ENCODE data around the gene MX1. TPM values are rescaled to one million over a fixed set of nuclear protein-coding genes. Genes with fewer than 3 reads are reported as not detected.

The MX1 gene
- total RNA-seq, 1 experiment from 2014 or later: 1.2 TPM

DNA sequence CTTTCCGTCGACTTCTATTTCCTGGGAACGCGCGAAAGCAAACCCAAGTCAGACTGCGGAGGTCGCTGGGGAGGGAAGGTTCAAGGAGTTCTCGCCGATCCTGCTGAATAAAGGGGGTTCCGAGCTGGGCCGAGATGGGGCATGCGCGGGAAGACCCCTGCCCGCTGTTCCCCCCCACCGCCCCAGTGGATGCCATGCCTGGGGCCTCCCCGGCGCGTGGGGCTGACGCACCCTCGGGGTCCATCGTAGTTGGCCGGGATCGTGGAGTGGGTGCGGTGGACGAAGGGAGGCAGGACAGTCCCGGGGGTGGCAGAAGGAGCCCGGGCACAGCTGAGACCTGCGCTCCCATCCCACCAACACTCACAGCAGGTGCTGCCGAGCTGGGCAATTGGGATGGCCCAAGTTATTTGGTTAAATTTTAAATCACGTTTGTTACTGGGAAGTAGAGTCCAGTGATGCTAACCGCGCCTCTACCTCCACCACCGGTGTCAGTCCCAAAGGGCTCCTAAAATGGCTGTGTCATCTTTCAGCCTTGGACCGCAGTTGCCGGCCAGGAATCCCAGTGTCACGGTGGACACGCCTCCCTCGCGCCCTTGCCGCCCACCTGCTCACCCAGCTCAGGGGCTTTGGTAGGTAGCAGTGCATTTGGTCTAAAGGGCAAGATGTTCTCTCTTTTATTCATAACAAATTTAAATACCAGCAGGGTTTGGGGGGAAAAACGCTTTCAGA lies 801 bp downstream of the MX1 start:
- peak overlapping the region; percentile 39 for H3K4me3 ChIP-seq (ENCODE audit: low read depth, low read length, poor library complexity, severe bottlenecking)
- H3K27ac ChIP-seq (ENCODE audit: low read depth, low read length, poor library complexity, severe bottlenecking): no peak overlapping the region
- H3K9me3 ChIP-seq (ENCODE audit: low read depth, low read length, poor library complexity, severe bottlenecking): no peaks in the 10 kb centered on the region
- H3K4me1 ChIP-seq (ENCODE audit: insufficient read depth, low read length, poor library complexity, severe bottlenecking): no peaks in the 10 kb centered on the region
- no peak for TF ChIP-seq EZH2 (IDR thresholded peaks at IDR 0.05; ENCODE audit: borderline replicate concordance, low read depth, low read length, poor library complexity, severe bottlenecking)
- BruUV-seq (replicated peaks): no TSS peak
- POLR2A ChIA-PET (ENCODE audit: low non-redundant PET): no interaction called here
- CTCF ChIA-PET: no interaction called here
- H3K36me3 ChIP-seq (ENCODE audit: insufficient read depth, low read length, poor library complexity, severe bottlenecking): no peaks in the 10 kb centered on the region
- peaks cover 15% of the 10 kb centered on the region for H3K27me3 ChIP-seq (replicated peaks; ENCODE audit: insufficient read depth, low read depth, low read length, poor library complexity)
- intact Hi-C loops (cut with micrococcal nuclease; ENCODE audit: unreplicated experiment): no loop called here
- DNase-seq (ENCODE audit: low spot score): no peak

DNA sequence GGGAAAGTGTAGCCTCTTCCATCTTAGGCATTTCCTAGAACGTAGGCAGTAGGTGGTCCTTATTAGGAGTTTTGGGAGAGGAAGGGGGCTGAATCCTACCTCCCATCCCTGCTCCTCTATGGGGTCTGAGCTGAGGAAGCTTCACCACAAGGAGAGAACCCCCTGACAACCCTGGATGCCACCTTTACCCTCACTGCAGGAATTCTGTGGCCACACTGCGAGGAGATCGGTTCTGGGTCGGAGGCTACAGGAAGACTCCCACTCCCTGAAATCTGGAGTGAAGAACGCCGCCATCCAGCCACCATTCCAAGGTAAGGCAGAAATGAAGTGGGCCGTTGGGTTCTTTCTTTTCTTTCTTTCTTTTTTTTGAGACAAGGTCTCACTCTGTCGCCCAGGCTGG lies 1.5 kb downstream of the MX1 start:
- BruUV-seq (replicated peaks): no TSS peak
- Histone ChIP-seq H3K4me1 (ENCODE audit: insufficient read depth, low read length, poor library complexity, severe bottlenecking) (no peaks in the 10 kb centered on the region), H3K27ac (ENCODE audit: low read depth, low read length, poor library complexity, severe bottlenecking) (no peak overlapping the region), H3K9me3 (ENCODE audit: low read depth, low read length, poor library complexity, severe bottlenecking) (no peaks in the 10 kb centered on the region), H3K4me3 (ENCODE audit: low read depth, low read length, poor library complexity, severe bottlenecking) (no peak overlapping the region), H3K36me3 (ENCODE audit: insufficient read depth, low read length, poor library complexity, severe bottlenecking) (no peaks in the 10 kb centered on the region), H3K27me3 (replicated peaks; ENCODE audit: insufficient read depth, low read depth, low read length, poor library complexity) (peaks cover 15% of the 10 kb centered on the region)
- ChIA-PET CTCF (no interaction called here), POLR2A (ENCODE audit: low non-redundant PET) (no interaction called here)
- intact Hi-C loops (cut with micrococcal nuclease; ENCODE audit: unreplicated experiment): no loop called here
- TF ChIP-seq, protein P1, sequence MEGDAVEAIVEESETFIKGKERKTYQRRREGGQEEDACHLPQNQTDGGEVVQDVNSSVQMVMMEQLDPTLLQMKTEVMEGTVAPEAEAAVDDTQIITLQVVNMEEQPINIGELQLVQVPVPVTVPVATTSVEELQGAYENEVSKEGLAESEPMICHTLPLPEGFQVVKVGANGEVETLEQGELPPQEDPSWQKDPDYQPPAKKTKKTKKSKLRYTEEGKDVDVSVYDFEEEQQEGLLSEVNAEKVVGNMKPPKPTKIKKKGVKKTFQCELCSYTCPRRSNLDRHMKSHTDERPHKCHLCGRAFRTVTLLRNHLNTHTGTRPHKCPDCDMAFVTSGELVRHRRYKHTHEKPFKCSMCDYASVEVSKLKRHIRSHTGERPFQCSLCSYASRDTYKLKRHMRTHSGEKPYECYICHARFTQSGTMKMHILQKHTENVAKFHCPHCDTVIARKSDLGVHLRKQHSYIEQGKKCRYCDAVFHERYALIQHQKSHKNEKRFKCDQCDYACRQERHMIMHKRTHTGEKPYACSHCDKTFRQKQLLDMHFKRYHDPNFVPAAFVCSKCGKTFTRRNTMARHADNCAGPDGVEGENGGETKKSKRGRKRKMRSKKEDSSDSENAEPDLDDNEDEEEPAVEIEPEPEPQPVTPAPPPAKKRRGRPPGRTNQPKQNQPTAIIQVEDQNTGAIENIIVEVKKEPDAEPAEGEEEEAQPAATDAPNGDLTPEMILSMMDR (conservative IDR thresholded peaks at IDR 0.05; ENCODE audit: low read depth, low read length): no peak
- TF ChIP-seq EZH2 (IDR thresholded peaks at IDR 0.05; ENCODE audit: borderline replicate concordance, low read depth, low read length, poor library complexity, severe bottlenecking): no peak
- DNase-seq (ENCODE audit: low spot score): no peak

DNA sequence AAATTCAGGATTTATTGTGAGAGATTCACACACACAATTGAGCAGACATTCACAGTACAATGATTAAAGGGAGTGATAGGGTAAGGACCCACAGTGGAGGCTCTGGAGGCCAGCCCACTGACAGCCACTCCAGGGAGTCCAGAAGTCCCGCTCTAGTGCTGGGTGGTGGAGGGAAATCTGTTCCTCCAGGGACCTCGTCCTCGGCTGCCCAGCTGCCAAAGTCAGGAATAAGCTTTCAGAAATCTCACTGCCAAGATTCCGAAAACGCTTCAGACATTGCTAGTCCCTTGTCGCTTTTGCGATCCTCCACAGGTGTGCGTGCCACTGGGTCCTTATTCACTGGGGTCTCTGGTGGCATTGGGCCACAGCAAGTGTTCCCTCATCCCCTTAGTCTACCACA lies 2.3 kb downstream of the MX1 start:
- DNase-seq (ENCODE audit: low spot score): no peak
- CTCF ChIA-PET: no interaction called here
- TF ChIP-seq, protein P1 (conservative IDR thresholded peaks at IDR 0.05; ENCODE audit: low read depth, low read length): no peak
- no peak for TF ChIP-seq EZH2 (IDR thresholded peaks at IDR 0.05; ENCODE audit: borderline replicate concordance, low read depth, low read length, poor library complexity, severe bottlenecking)
- Histone ChIP-seq H3K27me3 (replicated peaks; ENCODE audit: insufficient read depth, low read depth, low read length, poor library complexity) (peaks cover 15% of the 10 kb centered on the region), H3K27ac (ENCODE audit: low read depth, low read length, poor library complexity, severe bottlenecking) (no peak overlapping the region), H3K4me3 (ENCODE audit: low read depth, low read length, poor library complexity, severe bottlenecking) (no peak overlapping the region), H3K4me1 (ENCODE audit: insufficient read depth, low read length, poor library complexity, severe bottlenecking) (no peaks in the 10 kb centered on the region), H3K36me3 (ENCODE audit: insufficient read depth, low read length, poor library complexity, severe bottlenecking) (no peaks in the 10 kb centered on the region), H3K9me3 (ENCODE audit: low read depth, low read length, poor library complexity, severe bottlenecking) (no peaks in the 10 kb centered on the region)
- no TSS peak for BruUV-seq (replicated peaks)
- POLR2A ChIA-PET (ENCODE audit: low non-redundant PET): no interaction called here
- intact Hi-C loops (cut with micrococcal nuclease; ENCODE audit: unreplicated experiment): no loop called here

DNA sequence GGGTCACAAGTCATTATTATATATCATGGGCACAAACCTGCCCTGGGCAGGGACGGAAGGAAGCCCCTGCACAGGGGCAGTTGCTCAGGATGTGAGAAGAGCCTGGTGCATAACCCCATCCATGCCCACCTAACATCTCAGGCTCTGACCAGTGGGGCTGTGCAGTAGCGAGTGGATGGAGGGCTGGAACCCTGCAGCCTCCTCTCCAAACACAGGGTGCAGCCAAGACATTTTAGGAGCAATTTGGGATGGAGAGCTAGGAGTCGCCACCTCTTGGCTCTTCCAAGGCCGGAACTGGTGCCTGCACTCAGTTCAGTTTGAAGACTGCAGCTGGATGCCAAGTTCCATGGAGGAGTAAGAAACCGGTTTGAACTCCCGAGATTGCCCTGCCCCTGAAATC lies 2.8 kb downstream of the MX1 start:
- DNase-seq (ENCODE audit: low spot score): no peak
- intact Hi-C loops (cut with micrococcal nuclease; ENCODE audit: unreplicated experiment): no loop called here
- H3K4me3 ChIP-seq (ENCODE audit: low read depth, low read length, poor library complexity, severe bottlenecking): no peak overlapping the region
- CTCF ChIA-PET: no interaction called here
- H3K36me3 ChIP-seq (ENCODE audit: insufficient read depth, low read length, poor library complexity, severe bottlenecking): no peaks in the 10 kb centered on the region
- H3K4me1 ChIP-seq (ENCODE audit: insufficient read depth, low read length, poor library complexity, severe bottlenecking): no peaks in the 10 kb centered on the region
- TF ChIP-seq, protein P1 (conservative IDR thresholded peaks at IDR 0.05; ENCODE audit: low read depth, low read length): no peak
- TF ChIP-seq EZH2 (IDR thresholded peaks at IDR 0.05; ENCODE audit: borderline replicate concordance, low read depth, low read length, poor library complexity, severe bottlenecking): no peak
- H3K9me3 ChIP-seq (ENCODE audit: low read depth, low read length, poor library complexity, severe bottlenecking): no peaks in the 10 kb centered on the region
- POLR2A ChIA-PET (ENCODE audit: low non-redundant PET): no interaction called here
- BruUV-seq (replicated peaks): no TSS peak
- H3K27me3 ChIP-seq (replicated peaks; ENCODE audit: insufficient read depth, low read depth, low read length, poor library complexity): peaks cover 15% of the 10 kb centered on the region
- no peak overlapping the region for H3K27ac ChIP-seq (ENCODE audit: low read depth, low read length, poor library complexity, severe bottlenecking)
